NCI-H526 (cell line): ENCODE results near the gene ADGRG2.
A peak's percentile ranks its signal among the peaks of the same experiment; 100 is the strongest.

ENCODE experiments used
- DNase-seq, 2 experiments: peaks; one replicate each; lab custom pipeline; 2025; lab: John Stamatoyannopoulos, UW

The ADGRG2 gene

DNA sequence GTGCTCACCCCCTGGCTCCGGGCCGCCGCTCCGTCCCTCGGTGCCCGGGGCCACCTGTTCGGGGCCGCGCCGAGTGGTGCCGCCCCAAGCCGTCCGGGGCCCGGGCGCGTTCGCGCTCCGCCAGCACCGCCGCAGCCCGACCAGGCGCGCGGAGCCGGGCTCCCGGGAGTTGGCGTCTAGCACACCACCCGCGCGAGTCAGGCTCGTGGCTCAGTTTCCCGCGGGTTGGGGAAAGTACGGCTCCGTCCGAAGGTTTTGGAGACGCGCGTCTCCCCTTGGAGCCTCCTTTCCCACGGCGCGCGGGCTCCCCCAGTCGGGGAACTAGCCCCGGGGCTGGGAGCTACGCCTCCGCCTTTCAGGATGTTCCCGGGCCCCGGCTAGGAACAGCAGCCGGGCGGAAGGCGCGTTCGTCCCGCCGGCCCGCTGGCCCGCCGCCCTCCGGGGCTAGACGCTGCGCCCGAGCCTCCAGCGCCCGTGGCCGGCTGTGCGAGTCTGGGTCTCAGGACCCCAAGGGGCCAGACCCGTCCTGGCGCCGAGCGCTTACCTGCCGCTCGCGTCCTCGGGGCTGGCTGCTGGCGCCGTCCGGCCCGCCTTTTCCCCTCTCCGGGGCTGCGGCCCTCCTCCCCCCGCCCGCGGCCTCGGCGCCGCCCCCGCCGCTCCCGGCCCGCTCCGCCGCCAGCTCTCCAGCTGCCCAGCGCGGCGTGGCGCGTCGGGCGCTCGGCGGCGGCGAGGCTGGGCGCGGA lies at the start of gene ADGRG2:
ADGRG2 (minus strand) TSS at position 571 of the 743 bp plus-strand sequence. CDS start 53,634 bp downstream, outside the sequence.
- peak in 1 of 2 experiments; percentile 54 for DNase-seq

- DNase-seq: no peak
Measured at GRCh38 chrX:19168609-19169008, 46.3 kb upstream of the ADGRG2 start.

DNA sequence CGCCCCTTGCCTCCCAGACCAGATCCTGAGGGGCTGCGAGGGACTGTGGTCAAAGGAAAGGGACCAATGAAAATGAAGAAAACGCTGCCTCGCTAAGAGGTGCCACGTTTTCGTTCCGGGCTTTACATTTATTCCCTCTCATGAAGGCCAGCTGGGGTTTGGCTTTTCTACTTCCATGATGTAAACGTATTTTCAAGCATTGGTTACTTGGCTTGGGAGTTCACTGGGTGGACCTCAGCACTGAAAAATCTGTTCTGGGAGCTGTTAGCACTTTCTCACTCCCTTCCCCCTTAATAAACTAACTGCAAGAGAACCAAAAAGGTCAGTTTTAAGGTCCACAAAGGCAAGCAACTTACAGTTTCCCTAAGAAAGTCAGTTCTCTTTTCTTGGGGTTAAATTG lies 40.6 kb upstream of the ADGRG2 start:
- no peak for DNase-seq

GRCh38 chrX:19156186-19156585 lies 33.9 kb upstream of the ADGRG2 start:
- DNase-seq: no peak

DNA sequence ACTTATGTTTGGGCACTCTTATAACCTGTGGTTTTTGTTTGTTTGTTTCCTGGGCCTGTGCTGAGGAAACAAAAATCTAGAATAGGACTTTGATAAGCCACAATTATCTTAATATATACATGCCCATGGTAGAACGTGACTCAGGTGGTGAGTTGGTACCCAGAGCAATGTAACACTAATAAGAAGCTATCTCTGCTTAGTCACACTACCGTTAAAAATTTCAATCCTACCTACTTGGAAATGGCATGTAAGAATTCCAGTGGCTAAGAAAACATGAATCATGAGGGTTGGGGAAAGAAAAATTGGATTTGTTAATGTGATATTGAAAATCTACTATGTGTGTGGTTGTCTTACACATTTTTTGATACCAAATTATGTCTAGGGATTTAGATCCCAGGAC lies 30.5 kb upstream of the ADGRG2 start:
- no peak for DNase-seq

- DNase-seq: no peak
Measured at GRCh38 chrX:19137067-19137466, 14.8 kb upstream of the ADGRG2 start.

DNA sequence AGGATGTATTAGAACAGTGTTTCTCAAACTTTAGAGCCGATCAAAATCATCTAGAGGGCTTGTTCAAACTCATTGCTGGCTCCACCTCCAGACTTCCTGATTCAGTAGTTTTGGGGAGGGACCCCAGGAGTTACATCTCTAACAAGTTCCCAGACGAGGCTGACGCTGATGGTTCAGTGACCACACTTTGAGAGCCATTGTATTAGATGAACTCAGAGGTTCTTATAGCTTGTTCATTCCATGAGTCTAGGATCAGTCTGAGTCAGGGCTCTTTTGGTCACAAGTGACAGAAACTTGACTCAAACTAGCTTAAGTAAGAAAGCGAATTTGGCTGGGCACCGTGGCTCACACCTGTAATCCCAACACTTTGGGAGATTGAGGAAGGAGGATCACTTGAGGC lies 11.5 kb upstream of the ADGRG2 start:
- DNase-seq: no peak

DNA sequence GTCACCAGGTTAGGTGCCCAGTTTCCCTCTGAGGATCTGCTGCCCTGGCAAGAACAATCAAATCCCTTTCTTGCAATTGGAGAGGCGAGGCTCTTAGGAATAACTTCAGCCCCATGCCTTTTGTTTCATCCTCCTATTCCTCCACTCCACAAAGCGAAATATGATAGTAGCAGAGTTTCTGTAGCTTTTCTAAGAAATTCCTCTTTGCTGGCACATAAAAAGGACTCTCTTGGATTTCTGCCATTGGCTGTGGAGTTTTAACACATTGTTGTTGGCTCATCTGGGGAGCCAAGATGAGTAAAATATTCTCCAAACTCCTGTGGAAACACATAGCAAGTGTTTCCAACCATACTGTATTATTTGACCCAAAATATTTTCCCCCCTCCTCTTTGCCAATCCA lies 11.0 kb upstream of the ADGRG2 start:
- no peak for DNase-seq

GRCh38 chrX:19130628-19131027 lies 8.4 kb upstream of the ADGRG2 start:
- no peak for DNase-seq

- DNase-seq: no peak
Measured at GRCh38 chrX:19129694-19130093, 7.4 kb upstream of the ADGRG2 start.

GRCh38 chrX:19127649-19128168 lies 5.4 kb upstream of the ADGRG2 start:
- DNase-seq: no peak

GRCh38 chrX:19122641-19123009 lies 357 bp upstream of the ADGRG2 start:
- no peak for DNase-seq

GRCh38 chrX:19121466-19121865 lies 802 bp downstream of the ADGRG2 start:
- DNase-seq: no peak

- DNase-seq: no peak
Measured at GRCh38 chrX:19110642-19111041, 11.6 kb downstream of the ADGRG2 start.

DNA sequence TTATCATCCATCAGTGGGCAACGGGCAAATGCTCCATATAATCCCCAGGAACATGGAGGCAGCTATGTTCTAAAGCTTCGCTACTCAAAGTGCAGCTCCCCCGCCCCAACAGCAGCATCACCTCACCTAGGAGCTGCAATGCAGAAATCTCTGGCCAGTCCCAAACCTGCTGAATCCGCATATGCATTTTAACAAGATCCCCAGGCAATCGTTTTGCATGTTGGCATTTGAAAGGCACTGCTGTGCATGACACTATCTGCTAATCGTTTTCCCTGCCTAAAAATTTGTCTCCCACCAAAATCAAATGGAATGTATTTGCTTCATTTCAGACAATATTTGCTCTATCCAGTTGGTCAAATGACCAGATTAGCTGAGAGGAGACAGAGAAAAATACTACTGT lies 15.2 kb downstream of the ADGRG2 start:
- DNase-seq: no peak

DNA sequence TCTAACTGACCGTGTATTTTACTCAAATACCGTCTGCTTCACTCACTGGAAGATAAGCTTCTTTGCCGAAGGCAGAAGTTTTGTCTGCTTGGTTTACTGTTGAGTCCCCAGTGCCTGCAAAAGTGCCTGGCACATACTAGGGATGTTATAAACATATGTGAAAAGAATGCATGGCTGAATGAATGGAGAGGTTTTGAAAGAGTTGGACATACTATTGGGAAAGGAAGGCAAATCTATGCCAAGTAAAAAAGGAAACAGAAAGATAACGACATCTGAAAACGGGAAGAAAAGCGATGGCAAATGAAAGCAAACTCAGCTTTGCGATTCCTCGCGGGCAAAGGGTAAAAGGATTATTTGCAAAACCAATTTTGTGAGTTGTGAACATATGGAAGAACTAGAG lies 21.7 kb downstream of the ADGRG2 start:
- no peak for DNase-seq

DNA sequence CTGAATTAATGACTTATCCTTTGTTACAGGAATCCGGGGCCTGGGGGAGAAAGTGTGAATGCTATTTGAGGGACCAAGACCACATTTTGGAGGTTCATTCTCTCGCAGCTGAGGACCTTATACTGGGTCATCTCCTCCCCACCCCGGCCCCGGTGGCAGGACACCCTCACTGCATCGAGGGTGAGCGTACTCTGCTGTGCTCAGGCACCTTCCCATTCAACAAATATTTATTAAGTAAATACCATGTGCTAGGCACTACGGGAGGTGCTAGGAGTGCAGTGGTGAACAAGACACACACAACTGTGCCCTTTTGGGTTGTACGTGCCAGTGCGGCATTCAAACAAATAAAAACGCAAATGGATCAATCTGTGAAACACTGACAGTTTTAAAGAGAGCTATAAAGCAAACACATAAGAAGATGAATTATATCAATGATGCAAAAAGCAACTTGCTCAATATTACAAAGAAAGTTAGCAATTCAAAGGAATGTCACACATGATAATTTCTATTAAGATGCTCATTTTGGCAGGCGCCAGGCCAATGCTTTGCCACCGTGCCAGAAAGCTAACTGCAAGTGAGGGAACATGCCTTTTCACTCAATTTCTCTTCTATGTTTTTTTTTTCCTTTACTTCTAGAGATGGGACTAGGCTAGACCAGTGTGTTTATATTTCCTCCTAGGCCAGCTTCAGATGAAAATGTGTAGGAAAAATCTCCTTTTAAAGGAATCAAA lies 24.6 kb downstream of the ADGRG2 start:
- no peak for DNase-seq

GRCh38 chrX:19096586-19096985 lies 25.7 kb downstream of the ADGRG2 start:
- no peak for DNase-seq

- DNase-seq: no peak
Measured at GRCh38 chrX:19094654-19095053, 27.6 kb downstream of the ADGRG2 start.

DNA sequence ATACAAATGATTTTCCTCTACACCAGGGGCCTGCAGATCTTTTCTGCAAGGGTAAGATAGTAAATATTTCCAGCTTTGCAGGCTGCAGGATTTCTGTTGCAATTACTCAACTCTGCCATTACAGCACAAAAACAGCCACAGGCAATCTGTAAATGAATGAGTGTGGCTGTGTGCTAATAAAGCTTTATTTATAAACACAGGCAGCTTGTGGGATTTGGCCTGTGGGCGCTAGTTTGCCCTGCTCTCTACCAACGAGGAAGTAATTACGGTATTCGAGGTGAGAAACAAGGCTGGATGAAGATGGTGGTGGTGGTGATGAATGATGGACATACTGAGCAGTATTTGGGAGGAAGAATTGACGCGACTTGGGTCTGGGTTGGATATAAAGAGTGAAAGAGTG lies 30.7 kb downstream of the ADGRG2 start:
- no peak for DNase-seq

- no peak for DNase-seq
Measured at GRCh38 chrX:19089555-19090040, 32.7 kb downstream of the ADGRG2 start.

GRCh38 chrX:19086102-19086772 lies 36.0 kb downstream of the ADGRG2 start:
- no peak for DNase-seq

- no peak for DNase-seq
Measured at GRCh38 chrX:19085666-19086065, 36.6 kb downstream of the ADGRG2 start.
